NCI-H146 treated with DMSO at 0.1 percent for 48 hours (cell line): Measurements from ENCODE around the gene SHC2.
"Not testable (repeated sequence)": the region's sequence is repeated elsewhere in the genome, so short reads cannot be mapped to it uniquely, and the experiment has no call there.

Experiments
- DNase-seq: peaks from one replicate; lab custom pipeline; 2025; ENCODE audit not compliant: unreplicated experiment; lab: John Stamatoyannopoulos, UW

Gene SHC2

GRCh38 chr19:390386-391206 is 70.2 kb downstream of the SHC2 start:
- no peak for DNase-seq

- DNase-seq: no peak
These were observed 70.9 kb downstream of the SHC2 start for GRCh38 chr19:389935-390289.

DNA sequence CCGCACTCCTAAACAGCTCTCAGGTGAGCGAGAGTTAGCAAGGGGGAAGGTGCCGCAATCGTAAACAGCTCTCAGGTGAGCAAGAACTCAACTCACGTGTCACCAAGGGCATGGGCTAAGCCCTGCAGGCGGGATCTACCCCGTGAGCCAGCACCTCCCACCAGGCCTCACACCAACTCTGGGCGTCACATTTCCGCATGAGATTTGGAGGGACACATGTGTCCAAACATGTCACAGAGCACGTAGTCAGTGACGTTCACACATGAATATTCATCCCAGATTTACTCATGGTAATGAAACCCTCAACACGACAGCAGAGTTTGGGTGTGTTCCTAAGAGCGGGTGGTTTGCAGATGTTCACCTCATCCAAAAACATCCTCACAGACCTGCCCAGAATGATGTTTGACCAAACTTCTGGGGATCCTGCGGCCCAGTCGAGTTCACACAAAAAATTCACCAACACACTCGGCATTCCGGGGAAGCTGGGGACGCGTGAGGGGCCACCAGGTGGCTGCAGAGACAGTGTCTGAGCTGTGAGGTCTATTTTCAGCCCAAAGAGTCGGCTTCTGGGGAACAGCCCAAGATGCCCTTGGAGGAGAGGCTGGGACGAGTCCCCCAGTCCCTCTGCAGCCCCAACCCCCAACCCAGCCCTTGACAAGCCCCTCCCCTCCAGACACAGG is 71.4 kb downstream of the SHC2 start:
- DNase-seq: no peak

DNA sequence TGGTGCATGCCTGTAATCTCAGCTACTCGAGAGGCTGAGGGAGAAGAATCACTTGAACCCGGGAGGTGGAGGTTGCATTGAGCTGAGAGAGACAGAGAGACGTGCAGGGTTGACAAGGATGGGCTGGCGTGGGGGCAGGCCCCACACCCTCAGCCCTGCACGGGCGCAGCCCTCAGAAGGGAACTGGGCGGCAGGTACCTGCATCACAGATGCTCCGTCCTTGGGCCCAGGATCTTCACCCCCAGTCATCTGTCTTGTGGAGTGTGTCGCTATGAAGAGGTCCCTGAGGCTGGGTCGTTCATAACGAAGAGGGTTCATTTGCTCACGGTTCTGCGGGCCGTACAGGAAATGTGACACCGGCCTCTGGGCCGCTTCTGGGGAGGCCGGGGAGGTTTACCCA is 72.1 kb downstream of the SHC2 start:
- DNase-seq: no peak

- no peak for DNase-seq
These were observed 73.1 kb downstream of the SHC2 start for GRCh38 chr19:387777-388176.

- DNase-seq: not testable (repeated sequence)
These were observed 74.1 kb downstream of the SHC2 start for GRCh38 chr19:386632-387301.

DNA sequence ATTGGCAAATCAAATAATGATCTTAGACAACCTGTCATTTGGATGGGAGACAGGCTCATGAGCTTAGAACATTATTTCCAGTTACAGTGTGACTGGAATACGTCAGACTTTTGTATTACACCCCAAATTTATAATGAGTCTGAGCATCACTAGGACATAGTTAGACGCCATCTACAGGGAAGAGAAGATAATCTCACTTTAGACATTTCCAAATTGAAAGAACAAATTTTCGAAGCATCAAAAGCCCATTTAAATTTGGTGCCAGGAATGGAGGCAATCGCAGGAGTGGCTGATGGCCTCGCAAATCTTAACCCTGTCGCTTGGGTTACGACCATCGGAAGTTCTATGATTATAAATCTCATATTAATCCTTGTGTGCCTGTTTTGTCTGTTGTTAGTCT is 74.6 kb downstream of the SHC2 start:
- not testable (repeated sequence) for DNase-seq

DNA sequence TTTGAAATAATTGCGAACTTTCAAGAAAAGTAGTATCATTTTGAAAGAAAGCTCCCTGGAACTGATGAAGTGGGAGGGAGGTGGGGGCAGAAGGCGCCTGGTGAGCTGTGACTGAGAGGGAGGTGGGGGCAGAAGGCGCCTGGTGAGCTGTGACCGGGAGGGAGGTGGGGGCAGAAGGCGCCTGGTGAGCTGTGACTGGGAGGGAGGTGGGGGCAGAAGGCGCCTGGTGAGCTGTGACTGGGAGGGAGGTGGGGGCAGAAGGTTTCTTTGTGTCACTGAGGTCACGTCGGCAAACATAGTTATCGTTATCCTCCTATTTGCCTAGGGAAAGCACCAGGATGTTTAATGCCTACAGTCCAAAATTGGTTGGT is 76.0 kb downstream of the SHC2 start:
- no peak for DNase-seq

DNA sequence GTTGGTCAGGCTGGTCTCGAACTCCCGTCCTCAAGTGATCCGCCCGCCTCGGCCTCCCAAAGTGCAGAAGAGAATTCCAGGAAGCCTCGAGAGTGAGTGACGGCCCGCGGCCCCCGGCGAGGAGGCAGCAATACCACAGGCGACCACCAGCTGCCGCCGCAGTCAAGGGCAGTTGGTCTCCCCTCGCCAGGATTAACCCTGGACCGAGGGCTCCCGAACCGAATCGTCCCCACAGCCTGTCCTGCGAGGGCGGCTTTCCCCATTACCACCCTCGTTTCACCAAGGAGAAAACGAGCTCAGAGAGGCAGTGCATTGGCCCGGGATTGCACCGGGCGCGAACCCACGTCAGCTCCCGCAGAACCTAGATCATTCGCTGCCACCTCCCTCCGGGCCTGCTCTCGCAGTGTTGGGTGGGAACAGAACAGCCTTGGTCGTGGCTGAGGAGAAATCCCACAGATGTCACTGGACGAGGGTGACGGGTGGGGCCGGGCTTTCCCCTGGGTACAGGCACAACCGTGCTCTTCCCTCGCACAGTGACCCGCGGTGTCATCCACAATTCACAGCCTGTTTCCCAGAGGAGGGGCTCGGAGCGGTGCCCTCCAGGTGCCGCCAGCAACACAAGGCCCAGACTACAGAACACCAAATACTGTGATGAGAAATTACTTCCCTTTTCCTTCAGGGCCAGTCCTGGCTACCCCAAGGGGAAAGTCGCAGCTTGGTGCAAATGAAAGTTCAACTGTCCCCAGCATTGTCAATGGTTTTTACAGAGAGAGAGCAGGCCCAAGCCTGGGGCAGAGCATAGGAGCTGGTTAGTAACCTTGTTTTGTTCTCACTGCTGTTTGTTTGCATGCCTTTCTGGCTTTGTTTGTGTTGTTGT is 76.7 kb downstream of the SHC2 start:
- no peak for DNase-seq

DNA sequence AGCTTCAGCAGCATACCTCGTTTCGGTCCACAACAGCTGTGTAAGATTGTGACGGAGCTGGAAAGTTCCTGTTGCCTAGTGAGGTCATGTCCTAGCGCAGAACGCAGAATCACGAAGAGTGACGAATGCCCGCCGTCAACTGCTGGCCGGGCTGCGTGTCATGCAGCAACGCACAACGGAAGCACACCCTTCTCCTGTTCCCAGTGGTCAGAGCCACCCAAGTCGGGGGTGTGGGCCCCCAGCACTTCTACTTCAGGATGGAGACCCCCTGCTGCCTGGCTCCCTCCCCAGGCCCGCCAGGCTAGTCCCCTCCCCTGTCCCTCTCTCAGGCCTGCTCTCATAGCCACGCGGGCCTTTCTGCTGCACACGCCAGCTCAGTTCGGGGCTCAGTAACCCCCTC is 77.8 kb downstream of the SHC2 start:
- no peak for DNase-seq

- DNase-seq: not testable (repeated sequence)
These were observed 78.3 kb downstream of the SHC2 start for GRCh38 chr19:382578-382977.

- DNase-seq: not testable (repeated sequence)
These were observed 78.9 kb downstream of the SHC2 start for GRCh38 chr19:381901-382300.

DNA sequence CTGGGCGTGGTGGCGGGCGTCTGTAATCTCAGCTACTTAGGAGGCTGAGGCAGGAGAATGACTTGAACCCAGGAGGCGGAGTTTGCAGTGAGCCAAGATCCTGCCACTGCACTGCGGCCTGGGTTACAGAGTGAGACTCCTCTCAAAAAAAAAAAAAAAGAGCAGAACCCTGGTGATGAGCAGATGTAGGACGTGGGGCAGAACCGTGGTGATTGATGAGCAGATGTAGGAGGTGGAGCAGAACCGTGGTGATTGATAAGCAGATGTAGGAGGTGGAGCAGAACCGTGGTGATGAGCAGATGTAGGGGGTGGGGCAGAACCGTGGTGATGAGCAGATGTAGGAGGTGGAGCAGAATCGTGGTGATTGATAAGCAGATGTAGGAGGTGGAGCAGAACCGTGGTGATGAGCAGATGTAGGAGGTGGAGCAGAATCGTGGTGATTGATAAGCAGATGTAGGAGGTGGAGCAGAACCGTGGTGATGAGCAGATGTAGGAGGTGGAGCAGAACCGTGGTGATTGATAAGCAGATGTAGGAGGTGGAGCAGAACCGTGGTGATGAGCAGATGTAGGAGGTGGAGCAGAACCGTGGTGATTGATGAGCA is 80.1 kb downstream of the SHC2 start:
- DNase-seq: not testable (repeated sequence)

DNA sequence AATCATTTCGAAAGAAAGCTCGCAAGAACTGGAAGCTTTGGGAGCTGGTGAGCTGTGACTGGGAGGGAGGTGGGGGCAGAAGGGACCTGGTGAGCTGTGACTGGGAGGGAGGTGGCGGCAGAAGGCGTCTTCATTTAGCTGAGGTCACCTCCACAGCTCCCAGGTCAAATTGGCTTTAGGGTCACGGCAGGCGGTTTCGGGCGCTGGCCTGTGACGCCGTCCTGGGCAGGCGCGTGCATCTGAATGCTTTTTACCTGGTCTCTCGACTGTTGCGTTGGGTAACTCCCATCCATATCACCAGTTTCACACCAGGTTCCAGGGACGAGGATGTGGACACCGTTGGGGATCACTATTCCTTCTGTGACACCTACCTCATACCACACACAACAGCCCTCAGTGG is 81.0 kb downstream of the SHC2 start:
- DNase-seq: no peak

- DNase-seq: no peak
These were observed 82.1 kb downstream of the SHC2 start for GRCh38 chr19:378706-379105.

- no peak for DNase-seq
These were observed 82.8 kb downstream of the SHC2 start for GRCh38 chr19:377801-378581.

DNA sequence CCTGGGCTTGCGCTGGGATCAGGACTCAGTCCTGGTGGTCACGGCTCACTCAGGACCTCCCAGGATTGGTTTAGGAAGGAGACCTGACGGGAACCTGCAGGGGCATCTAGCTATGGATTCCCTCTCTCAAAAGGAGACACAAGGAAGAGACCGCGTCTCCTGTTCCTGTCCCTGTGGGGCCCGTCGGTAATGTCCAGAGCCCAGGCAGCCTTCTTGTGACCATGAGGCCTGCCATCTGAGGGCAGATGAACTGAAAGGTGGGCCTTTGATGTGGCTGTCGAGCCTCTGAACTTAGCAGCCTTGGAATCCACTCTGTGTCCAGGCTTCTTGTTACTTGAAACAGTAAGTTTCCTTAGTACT is 84.7 kb downstream of the SHC2 start:
- DNase-seq: no peak

GRCh38 chr19:375395-376110 is 85.3 kb downstream of the SHC2 start:
- no peak for DNase-seq

DNA sequence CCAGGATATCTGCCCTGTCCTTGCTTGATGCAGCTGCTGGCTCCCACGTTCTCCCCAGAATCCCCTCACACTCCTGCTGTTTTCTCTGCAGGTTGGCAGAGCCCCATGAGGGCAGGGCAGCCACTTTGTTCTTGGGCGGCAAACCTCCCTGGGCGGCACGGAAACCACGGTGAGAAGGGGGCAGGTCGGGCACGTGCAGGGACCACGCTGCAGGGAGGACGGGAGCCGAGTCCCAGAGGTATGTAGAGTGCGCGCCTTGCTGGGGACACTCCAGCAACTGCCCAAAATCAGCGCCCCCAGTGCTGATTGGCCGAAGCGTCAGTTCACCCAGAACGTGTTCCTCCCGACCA is 86.0 kb downstream of the SHC2 start:
- no peak for DNase-seq
